ENCODE measurements around the gene PRKRA.
A peak's percentile ranks its signal among the peaks of the same experiment; 100 is the strongest.
"Not testable (repeated sequence)": the region's sequence is repeated elsewhere in the genome, so short reads cannot be mapped to it uniquely, and the experiment has no call there.

The PRKRA gene

GRCh38 chr2:178450774-178451525 is at the start of gene PRKRA, which contains the start of gene PJVK:
TSS of gene PRKRA (minus strand) at chr2:178451175. CDS start at chr2:178451030, 145 bp downstream.
TSS of gene PJVK (plus strand) at chr2:178451378. CDS start at chr2:178453410, 2,032 bp downstream.
- peak; percentile 98 for DNase-seq (ENCODE audit: low read depth)

GRCh38 chr2:178499640-178500039 is 48.7 kb upstream of the PRKRA start:
- DNase-seq (ENCODE audit: low read depth) = no peak

- DNase-seq (ENCODE audit: low read depth) = peak; percentile 16
These were observed 47.2 kb upstream of the PRKRA start for GRCh38 chr2:178498137-178498536.

- no peak for DNase-seq (ENCODE audit: low read depth)
These were observed 45.1 kb upstream of the PRKRA start for GRCh38 chr2:178496049-178496448.

- DNase-seq (ENCODE audit: low read depth) = no peak
These were observed 40.6 kb upstream of the PRKRA start for GRCh38 chr2:178491612-178492011.

- no peak for DNase-seq (ENCODE audit: low read depth)
These were observed 34.4 kb upstream of the PRKRA start for GRCh38 chr2:178485356-178485755.

- DNase-seq (ENCODE audit: low read depth) = peak; percentile 27
These were observed 33.5 kb upstream of the PRKRA start for GRCh38 chr2:178484245-178485041.

GRCh38 chr2:178482437-178482836 is 31.5 kb upstream of the PRKRA start:
- no peak for DNase-seq (ENCODE audit: low read depth)

GRCh38 chr2:178480227-178481181 is 29.5 kb upstream of the PRKRA start, which contains the start of gene PLEKHA3:
TSS of gene PLEKHA3 (plus strand) at chr2:178480457. CDS start at chr2:178480870, 413 bp downstream.
- DNase-seq (ENCODE audit: low read depth) = peak; percentile 97

- DNase-seq (ENCODE audit: low read depth) = no peak
These were observed 28.8 kb upstream of the PRKRA start for GRCh38 chr2:178479758-178480226.

GRCh38 chr2:178479275-178479616 is 28.3 kb upstream of the PRKRA start:
- no peak for DNase-seq (ENCODE audit: low read depth)

- DNase-seq (ENCODE audit: low read depth) = peak; percentile 82
These were observed 27.7 kb upstream of the PRKRA start, which contains the start of gene FKBP7 for GRCh38 chr2:178478439-178479274. TSS of gene FKBP7 (minus strand) at chr2:178478600. CDS start at chr2:178478499, 101 bp downstream.

- no peak for DNase-seq (ENCODE audit: low read depth)
These were observed 27.1 kb upstream of the PRKRA start for GRCh38 chr2:178478130-178478438.

- no peak for DNase-seq (ENCODE audit: low read depth)
These were observed 26.6 kb upstream of the PRKRA start for GRCh38 chr2:178477443-178478129.

GRCh38 chr2:178476477-178476876 is 25.5 kb upstream of the PRKRA start:
- no peak for DNase-seq (ENCODE audit: low read depth)

- no peak for DNase-seq (ENCODE audit: low read depth)
These were observed 23.6 kb upstream of the PRKRA start for GRCh38 chr2:178474560-178474959.

- peak; percentile 29 for DNase-seq (ENCODE audit: low read depth)
These were observed 23.0 kb upstream of the PRKRA start for GRCh38 chr2:178473931-178474330.

GRCh38 chr2:178473373-178473772 is 22.4 kb upstream of the PRKRA start:
- DNase-seq (ENCODE audit: low read depth) = no peak

GRCh38 chr2:178471313-178471712 is 20.3 kb upstream of the PRKRA start:
- DNase-seq (ENCODE audit: low read depth) = not testable (repeated sequence)

GRCh38 chr2:178469219-178469849 is 18.4 kb upstream of the PRKRA start:
- DNase-seq (ENCODE audit: low read depth) = no peak
